ENCODE measurements around the gene NCF1. TPM values are rescaled to one million over a fixed set of nuclear protein-coding genes. Genes with fewer than 3 reads are reported as not detected.
"Not testable (repeated sequence)": the region's sequence is repeated elsewhere in the genome, so short reads cannot be mapped to it uniquely, and the experiment has no call there.

Gene NCF1
- total RNA-seq, 1 donor from 2014 or later = 0.80 TPM

- not testable (repeated sequence) for H3K4me3 Mint-ChIP-seq (ENCODE audit: unreplicated experiment); H3K36me3 Mint-ChIP-seq (ENCODE audit: low read depth, unreplicated experiment); H3K9me3 Mint-ChIP-seq (ENCODE audit: unreplicated experiment); H3K27ac Mint-ChIP-seq (ENCODE audit: unreplicated experiment); H3K27me3 Mint-ChIP-seq (ENCODE audit: unreplicated experiment); H3K4me1 Mint-ChIP-seq (ENCODE audit: unreplicated experiment); DNase-seq (ENCODE audit: low spot score)
Measured at GRCh38 chr7:74789200-74789736, 15.5 kb downstream of the NCF1 start.

GRCh38 chr7:74797848-74798622, 24.2 kb downstream of the NCF1 start:
- not testable (repeated sequence) for H3K27me3 Mint-ChIP-seq (ENCODE audit: unreplicated experiment); H3K36me3 Mint-ChIP-seq (ENCODE audit: low read depth, unreplicated experiment); H3K27ac Mint-ChIP-seq (ENCODE audit: unreplicated experiment); H3K4me1 Mint-ChIP-seq (ENCODE audit: unreplicated experiment); H3K4me3 Mint-ChIP-seq (ENCODE audit: unreplicated experiment); H3K9me3 Mint-ChIP-seq (ENCODE audit: unreplicated experiment); DNase-seq (ENCODE audit: low spot score)

- H3K27ac Mint-ChIP-seq (ENCODE audit: unreplicated experiment); H3K4me1 Mint-ChIP-seq (ENCODE audit: unreplicated experiment); H3K4me3 Mint-ChIP-seq (ENCODE audit: unreplicated experiment); H3K27me3 Mint-ChIP-seq (ENCODE audit: unreplicated experiment); H3K36me3 Mint-ChIP-seq (ENCODE audit: low read depth, unreplicated experiment); DNase-seq (ENCODE audit: low spot score); H3K9me3 Mint-ChIP-seq (ENCODE audit: unreplicated experiment): not testable (repeated sequence)
Measured at GRCh38 chr7:74798644-74799043, 24.8 kb downstream of the NCF1 start.

- H3K36me3 Mint-ChIP-seq (ENCODE audit: low read depth, unreplicated experiment); H3K27ac Mint-ChIP-seq (ENCODE audit: unreplicated experiment); H3K27me3 Mint-ChIP-seq (ENCODE audit: unreplicated experiment); H3K9me3 Mint-ChIP-seq (ENCODE audit: unreplicated experiment); DNase-seq (ENCODE audit: low spot score); H3K4me3 Mint-ChIP-seq (ENCODE audit: unreplicated experiment); H3K4me1 Mint-ChIP-seq (ENCODE audit: unreplicated experiment): not testable (repeated sequence)
Measured at GRCh38 chr7:74815882-74816281, 42.1 kb downstream of the NCF1 start.

GRCh38 chr7:74820146-74820805, 46.5 kb downstream of the NCF1 start:
- H3K9me3 Mint-ChIP-seq (ENCODE audit: unreplicated experiment); H3K27me3 Mint-ChIP-seq (ENCODE audit: unreplicated experiment); H3K27ac Mint-ChIP-seq (ENCODE audit: unreplicated experiment); H3K4me3 Mint-ChIP-seq (ENCODE audit: unreplicated experiment); DNase-seq (ENCODE audit: low spot score); H3K36me3 Mint-ChIP-seq (ENCODE audit: low read depth, unreplicated experiment); H3K4me1 Mint-ChIP-seq (ENCODE audit: unreplicated experiment): not testable (repeated sequence)

GRCh38 chr7:74821259-74821658, 47.4 kb downstream of the NCF1 start:
- not testable (repeated sequence) for H3K27ac Mint-ChIP-seq (ENCODE audit: unreplicated experiment); H3K4me1 Mint-ChIP-seq (ENCODE audit: unreplicated experiment); H3K27me3 Mint-ChIP-seq (ENCODE audit: unreplicated experiment); H3K9me3 Mint-ChIP-seq (ENCODE audit: unreplicated experiment); H3K4me3 Mint-ChIP-seq (ENCODE audit: unreplicated experiment); DNase-seq (ENCODE audit: low spot score); H3K36me3 Mint-ChIP-seq (ENCODE audit: low read depth, unreplicated experiment)

- H3K4me3 Mint-ChIP-seq (ENCODE audit: unreplicated experiment); H3K27ac Mint-ChIP-seq (ENCODE audit: unreplicated experiment); H3K36me3 Mint-ChIP-seq (ENCODE audit: low read depth, unreplicated experiment); H3K27me3 Mint-ChIP-seq (ENCODE audit: unreplicated experiment); H3K4me1 Mint-ChIP-seq (ENCODE audit: unreplicated experiment); H3K9me3 Mint-ChIP-seq (ENCODE audit: unreplicated experiment); DNase-seq (ENCODE audit: low spot score): not testable (repeated sequence)
Measured at GRCh38 chr7:74829959-74830358, 56.1 kb downstream of the NCF1 start.

- not testable (repeated sequence) for H3K27ac Mint-ChIP-seq (ENCODE audit: unreplicated experiment); H3K27me3 Mint-ChIP-seq (ENCODE audit: unreplicated experiment); DNase-seq (ENCODE audit: low spot score); H3K4me3 Mint-ChIP-seq (ENCODE audit: unreplicated experiment); H3K36me3 Mint-ChIP-seq (ENCODE audit: low read depth, unreplicated experiment); H3K4me1 Mint-ChIP-seq (ENCODE audit: unreplicated experiment); H3K9me3 Mint-ChIP-seq (ENCODE audit: unreplicated experiment)
Measured at GRCh38 chr7:74830411-74830810, 56.6 kb downstream of the NCF1 start.

Other genes with a start within 250 kb of the NCF1 start
- gene GTF2I, start 116.3 kb upstream of the NCF1 start, total RNA-seq (ENCODE audit: unreplicated experiment) = 312 TPM
- gene GTF2IRD2, start 77.6 kb downstream of the NCF1 start, total RNA-seq (ENCODE audit: unreplicated experiment) = 3.9 TPM
- 52.4 TPM for gene CASTOR2, start 190.7 kb downstream of the NCF1 start, total RNA-seq (ENCODE audit: unreplicated experiment)

Measured in endothelial cell (in vitro differentiated cells).